GM10266 (cell line): ENCODE data around the gene MINAR1.
"Not testable (repeated sequence)": the region's sequence is repeated elsewhere in the genome, so short reads cannot be mapped to it uniquely, and the experiment has no call there.

Source experiments
- DNase-seq: peaks from one replicate; pipeline ENCODE4 v3.0.0; 2012; ENCODE audit errors: extremely low spot score
- CTCF ChIP-seq: IDR thresholded peaks from 2 replicates; pipeline ENCODE4 v1.5.1; 2012; ENCODE audit warnings: mild to moderate bottlenecking, low read depth; ENCODE audit not compliant: control insufficient read depth, insufficient read depth; ENCODE audit errors: missing control alignments

MINAR1 gene

GRCh38 chr15:79416876-79417275, 15.3 kb upstream of the MINAR1 start:
- no peak for DNase-seq

GRCh38 chr15:79418693-79419279, 13.3 kb upstream of the MINAR1 start:
- no peak for TF ChIP-seq CTCF
- DNase-seq, result no peak

More at GRCh38 chr15:79416876-79417275, 15.3 kb upstream of the MINAR1 start:
- no peak for TF ChIP-seq CTCF

GRCh38 chr15:79425591-79426295, 6.4 kb upstream of the MINAR1 start:
- no peak for DNase-seq
- no peak for TF ChIP-seq CTCF

- not testable (repeated sequence) for DNase-seq
Observed at GRCh38 chr15:79426899-79427298, 5.2 kb upstream of the MINAR1 start.

- TF ChIP-seq CTCF, result no peak
- DNase-seq, result no peak
Observed at GRCh38 chr15:79427781-79428598, 4.1 kb upstream of the MINAR1 start.

GRCh38 chr15:79430901-79431635, 1.1 kb upstream of the MINAR1 start:
- no peak for DNase-seq
- no peak for TF ChIP-seq CTCF
